Stimulated activated CD4-positive, alpha-beta T cell treated with anti-CD3 and anti-CD28 coated beads, Interleukin-1b, Interleukin-23, amount 100 ng/mL, for 48 hours (primary cell): ENCODE data around the gene DPP4.

Source experiments
- DNase-seq: peaks from one replicate; pipeline ENCODE4 v3.0.0-alpha.2; 2020

DPP4 gene

DNA sequence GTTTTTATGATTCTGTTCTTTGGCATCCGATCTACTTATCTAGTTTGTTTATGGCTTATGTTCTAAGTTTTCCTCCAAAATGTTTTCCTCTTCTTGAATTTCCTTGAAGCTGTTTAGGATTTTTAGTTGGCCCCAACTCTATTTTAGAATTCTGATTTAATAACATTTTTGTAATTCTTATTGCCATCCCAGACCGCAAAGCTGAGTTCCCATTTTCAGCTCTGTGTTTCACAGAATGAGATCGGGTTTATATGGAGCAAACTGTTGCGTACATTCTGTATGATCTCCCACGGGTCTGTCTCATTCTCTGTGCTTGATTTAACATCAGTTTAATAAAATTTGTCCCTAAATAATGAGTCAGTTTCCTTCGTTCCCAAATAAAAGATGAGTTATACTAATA is 59.3 kb downstream of the DPP4 start:
- no peak for DNase-seq

- no peak for DNase-seq
Measured at GRCh38 chr2:162013514-162014475, 60.2 kb downstream of the DPP4 start.

DNA sequence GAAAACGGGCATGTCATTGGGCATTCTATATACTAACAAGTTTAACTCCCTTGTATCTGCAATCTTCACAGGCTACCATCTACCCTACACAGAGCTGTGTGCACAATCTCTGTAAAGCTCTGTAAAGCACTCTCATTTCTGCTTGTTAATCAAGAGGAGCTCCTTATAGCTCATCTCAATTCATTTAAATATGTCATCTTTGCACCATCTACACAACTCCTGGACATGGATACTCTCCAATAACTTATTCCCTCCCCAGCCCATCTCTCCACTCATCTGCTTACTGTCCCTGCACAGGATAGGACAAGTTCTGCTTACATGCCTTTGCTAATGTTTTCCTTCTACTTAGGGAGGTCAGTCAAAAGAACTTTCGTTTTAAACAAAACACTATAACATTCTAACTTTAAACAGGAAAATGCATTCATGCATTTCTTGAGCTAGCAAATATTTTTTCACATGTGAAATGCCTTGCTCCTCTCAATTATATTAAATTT is 61.4 kb downstream of the DPP4 start:
- DNase-seq, result no peak

DNA sequence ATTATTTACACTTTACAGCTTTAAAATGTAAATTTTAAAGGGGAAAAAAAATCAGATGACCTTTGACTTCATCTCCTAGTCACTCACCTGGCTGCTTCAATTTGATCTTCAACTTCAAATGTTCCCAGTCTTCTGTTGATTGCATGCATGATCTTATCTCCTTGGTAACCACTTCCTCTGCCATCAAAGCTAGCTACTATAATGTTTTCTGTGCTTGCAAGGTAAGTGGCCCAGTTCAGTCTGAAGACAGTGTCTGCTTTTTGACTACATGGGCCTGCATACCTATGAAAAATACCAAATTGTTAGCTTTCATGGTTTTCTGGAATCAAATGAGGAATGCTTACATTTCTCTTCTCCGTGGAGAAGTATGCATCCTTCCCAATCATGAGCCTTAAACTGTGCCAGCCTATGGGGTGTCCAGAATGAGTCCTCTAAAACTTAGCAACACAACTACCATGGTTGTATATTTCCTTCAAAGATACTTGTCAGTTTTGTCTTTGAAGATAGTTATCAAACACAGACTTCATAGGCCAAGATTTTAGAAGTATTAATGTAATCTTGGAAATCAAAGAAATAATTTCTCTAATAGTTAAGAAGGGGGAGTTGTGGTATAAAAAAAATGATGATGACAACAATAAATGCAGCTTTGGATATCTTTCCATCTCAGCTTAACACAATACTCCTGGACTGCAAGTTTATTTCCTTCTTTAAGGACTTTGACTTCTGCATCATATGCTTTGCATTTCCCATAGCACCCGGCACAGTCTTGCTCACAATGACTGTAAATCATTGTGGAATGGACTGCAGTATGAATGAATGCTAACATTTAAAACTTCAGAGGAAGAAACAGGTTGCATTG is 62.1 kb downstream of the DPP4 start:
- DNase-seq, result no peak

DNA sequence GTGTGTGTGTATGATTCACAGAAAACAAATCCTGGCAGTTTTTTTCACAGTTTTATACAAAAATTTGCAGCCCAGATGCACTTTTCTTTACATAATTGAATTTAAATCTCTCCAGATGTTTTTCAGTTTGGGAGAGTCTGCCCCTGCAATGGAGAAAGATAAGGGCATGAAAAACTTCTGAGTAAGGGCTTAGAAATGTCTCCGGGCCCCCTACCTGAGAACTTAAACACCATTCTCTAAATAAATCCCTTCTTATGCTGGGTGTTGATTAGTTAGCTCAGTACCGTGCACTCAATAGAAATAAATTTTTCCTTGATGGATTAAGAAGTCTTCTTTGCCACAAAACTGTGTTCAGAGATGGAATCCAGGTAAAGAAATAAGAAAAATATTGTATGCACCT is 64.5 kb downstream of the DPP4 start:
- DNase-seq, result no peak

- no peak for DNase-seq
Measured at GRCh38 chr2:162007447-162008040, 66.5 kb downstream of the DPP4 start.

GRCh38 chr2:162006337-162006736 is 67.7 kb downstream of the DPP4 start:
- no peak for DNase-seq

DNA sequence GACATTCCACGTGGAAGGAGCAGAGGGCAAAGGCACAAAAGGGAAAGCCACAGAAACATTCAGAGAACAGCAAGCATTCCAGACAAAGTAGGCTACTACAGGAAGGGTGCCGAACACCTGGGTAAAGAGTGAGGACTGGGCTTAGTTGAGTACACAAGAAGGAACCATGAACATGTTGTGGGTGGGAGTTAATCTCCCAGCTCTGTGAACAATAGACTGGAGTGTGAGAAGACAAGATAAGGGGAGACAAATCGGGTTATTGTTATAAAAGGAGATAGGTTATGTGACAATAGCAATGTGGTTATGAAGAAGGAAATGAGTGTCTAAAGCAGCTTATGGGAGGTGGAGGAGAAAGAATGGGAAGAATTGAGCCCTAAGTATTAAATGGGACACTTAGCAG is 70.0 kb downstream of the DPP4 start:
- no peak for DNase-seq

GRCh38 chr2:162002623-162003235 is 71.3 kb downstream of the DPP4 start:
- no peak for DNase-seq

DNA sequence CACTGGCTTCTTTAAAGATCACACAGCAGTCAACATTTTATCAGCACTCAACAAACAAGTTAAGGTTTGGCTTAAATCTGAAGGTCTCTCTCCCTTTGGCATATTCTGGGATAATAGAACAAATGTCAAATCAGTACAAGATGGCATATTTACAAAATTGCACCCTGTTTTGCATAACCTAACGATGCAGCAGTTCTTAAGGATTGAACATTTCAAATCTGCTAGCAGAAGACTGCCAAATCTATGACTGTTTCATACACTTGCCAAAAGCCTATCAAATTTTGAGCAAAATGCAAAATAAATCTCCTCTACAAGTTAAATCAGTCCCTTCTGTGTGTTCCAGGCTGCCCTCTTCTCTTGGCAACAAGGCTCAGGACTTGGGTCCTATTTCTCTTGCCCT is 73.6 kb downstream of the DPP4 start:
- no peak for DNase-seq

DNA sequence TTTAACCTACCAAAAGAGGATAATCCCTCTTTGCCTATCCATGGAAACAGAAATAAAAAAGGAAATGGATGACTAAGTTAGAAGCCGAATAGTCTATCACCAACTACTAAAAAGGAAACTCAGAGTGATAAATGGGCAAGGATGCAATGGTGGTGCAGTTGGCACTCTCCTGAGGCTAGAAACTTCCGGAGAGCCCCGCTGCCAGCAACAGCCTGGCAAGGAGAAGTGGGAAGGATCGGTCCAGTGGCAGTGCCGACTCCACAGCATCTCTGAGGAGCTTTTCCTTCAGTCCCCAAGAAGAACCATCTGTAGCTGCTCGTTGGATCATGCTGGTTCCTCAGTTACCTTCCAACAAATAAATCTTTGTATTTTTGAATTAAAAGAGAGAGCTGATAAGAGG is 74.7 kb downstream of the DPP4 start:
- DNase-seq, result no peak

GRCh38 chr2:161998857-161999256 is 75.2 kb downstream of the DPP4 start:
- DNase-seq, result no peak

GRCh38 chr2:161997916-161998471 is 76.0 kb downstream of the DPP4 start:
- DNase-seq, result no peak

- peak; percentile 18 for DNase-seq
Measured at GRCh38 chr2:161995553-161996016, 78.4 kb downstream of the DPP4 start.

DNA sequence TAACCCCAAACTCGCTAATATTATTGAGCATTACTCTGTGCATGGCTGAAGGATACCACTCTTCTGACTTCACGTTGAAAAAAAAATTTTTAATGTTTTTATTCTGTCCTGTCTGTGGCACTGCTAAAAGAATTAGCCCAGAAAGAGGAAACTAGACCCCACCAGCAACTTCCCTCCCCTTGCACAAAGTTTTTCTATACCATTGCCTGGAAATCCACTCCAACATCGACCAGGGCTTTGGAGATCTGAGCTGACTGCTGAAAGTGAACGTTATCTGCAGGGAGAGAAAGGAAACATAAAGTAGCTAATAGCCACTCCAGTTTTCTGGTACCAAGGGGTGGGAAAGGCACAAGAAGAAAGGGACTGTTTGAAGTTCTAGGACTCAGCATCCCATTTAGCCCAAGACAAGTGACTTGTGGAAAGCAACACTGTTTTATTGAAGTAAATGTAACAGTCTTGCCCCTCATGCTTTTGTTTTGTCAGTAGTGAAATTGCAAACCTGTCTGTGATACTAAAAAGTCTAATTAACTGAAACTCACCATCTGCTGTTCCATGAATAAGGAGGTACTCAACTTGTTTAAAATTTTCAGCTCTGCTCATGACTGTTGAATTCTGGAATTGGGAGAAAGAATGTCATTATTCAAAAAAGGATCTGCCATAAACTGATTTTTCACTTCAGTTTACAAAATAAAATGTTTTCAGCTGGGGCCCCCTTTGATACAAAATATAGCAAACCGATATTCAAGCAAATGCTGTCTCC is 79.1 kb downstream of the DPP4 start:
- no peak for DNase-seq

DNA sequence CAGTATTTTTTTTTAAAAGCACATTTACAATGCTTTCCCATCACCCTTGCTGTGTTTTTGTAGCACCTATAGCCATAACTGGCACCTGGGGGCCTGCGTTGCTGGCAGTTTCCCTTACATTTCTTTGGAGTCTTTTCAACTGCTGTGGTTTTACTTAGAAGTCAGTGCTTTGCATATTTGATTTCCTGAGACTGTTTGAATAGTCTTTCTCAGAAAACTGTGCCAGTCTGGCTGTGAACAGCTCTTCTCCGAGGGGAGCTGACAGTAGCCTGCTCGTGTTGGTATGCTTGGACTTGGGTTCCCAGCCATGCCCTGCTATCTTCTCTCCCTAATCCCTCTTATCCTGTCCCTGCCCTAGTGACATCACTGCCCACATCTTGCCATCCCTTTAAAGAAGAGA is 81.5 kb downstream of the DPP4 start:
- DNase-seq, result peak; percentile 52

DNA sequence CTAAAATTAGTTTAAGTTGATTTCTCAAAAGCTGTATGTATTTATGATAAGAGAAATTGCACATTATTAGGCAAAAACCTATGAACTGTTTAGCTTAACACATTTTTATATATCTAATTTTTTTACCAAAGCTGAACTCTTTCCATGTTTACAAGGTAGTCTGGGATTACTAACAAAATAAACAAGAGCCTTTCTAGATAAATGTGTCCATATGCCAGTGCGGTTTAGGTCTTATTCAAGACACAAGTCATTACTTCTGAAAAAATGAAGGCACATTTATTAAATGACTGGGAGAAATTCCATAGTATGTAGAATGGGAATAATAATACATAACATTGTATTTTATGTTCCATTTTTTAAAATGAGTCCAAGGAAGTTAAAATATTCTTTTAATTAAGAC is 82.0 kb downstream of the DPP4 start:
- no peak for DNase-seq

DNA sequence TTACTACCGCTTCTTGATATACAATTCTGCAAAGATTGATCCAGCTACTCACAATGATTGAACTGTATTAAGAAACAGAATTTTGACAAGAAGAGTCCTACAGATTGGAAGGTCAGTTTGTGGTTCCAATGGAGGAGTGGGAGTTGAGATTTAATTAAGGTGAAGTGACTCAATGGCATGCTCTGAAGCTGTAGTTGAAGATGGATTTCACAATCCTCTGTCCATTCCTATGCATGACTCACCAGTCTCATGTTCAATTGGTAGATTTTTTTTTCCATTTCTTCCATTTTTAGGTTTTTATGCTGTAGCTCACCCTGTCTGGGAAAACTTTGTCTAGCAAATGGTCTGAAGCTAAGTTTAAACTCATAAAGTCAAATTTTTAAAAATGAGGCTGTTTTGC is 83.3 kb downstream of the DPP4 start:
- DNase-seq, result no peak

GRCh38 chr2:161990036-161990435 is 84.0 kb downstream of the DPP4 start:
- no peak for DNase-seq

DNA sequence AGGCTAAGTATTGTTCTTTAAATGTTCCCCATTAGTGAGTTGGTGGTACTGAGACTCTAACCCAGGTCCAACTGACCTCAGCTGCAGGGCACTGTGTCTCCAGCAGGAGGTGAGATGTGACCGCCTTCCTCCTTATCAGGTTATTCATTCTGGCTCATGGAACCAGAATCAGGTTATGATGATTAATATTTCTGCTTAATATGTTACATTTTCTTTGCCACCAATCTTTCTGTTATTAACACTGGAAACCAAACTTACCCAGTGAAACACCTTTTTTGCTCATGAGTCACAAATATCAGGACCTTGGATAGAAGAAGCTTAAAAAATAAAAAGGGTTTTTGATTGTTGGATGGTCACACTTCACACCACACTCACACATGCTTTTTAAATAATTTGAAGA is 85.4 kb downstream of the DPP4 start:
- DNase-seq, result no peak

GRCh38 chr2:161987311-161987710 is 86.7 kb downstream of the DPP4 start:
- DNase-seq, result no peak

GRCh38 chr2:161983866-161984265 is 90.1 kb downstream of the DPP4 start:
- DNase-seq, result no peak
